Aorta (tissue), 5 donors: ENCODE results near the gene TRMT61A. TPM values are rescaled to one million over a fixed set of nuclear protein-coding genes. Genes with fewer than 3 reads are reported as not detected.

Experiments used
- ATAC-seq: fragments of 200-7000 bp; cut with Tn5 transposase; one replicate; pipeline ENCODE4 v1.9.1; 2022; ENCODE audit warnings: moderate library complexity; ENCODE audit not compliant: low FRiP score
- DNase-seq, 2 donors: peaks; one replicate each; pipeline ENCODE4 v3.0.0-alpha.2; 2020
- H3K27ac ChIP-seq, 2 donors: one replicate each; pipeline ENCODE4 v1.5.1; 2013; ENCODE audit warnings: low read length in 2 of 2, mild to moderate bottlenecking in 2 of 2, moderate library complexity in 2 of 2, control low read depth in 1 of 2, inconsistent platforms in 1 of 2, low read depth in 1 of 2
- H3K27me3 ChIP-seq, 2 donors: one replicate each; pipeline ENCODE4 v1.6.1; 2013; ENCODE audit warnings: control low read depth in 1 of 2, low read length in 1 of 2, mild to moderate bottlenecking in 1 of 2, moderate library complexity in 1 of 2; ENCODE audit not compliant: insufficient read depth in 2 of 2, control insufficient read depth in 1 of 2
- H3K36me3 ChIP-seq, 2 donors: one replicate each; pipeline ENCODE4 v1.6.1; 2013; ENCODE audit warnings: control low read depth in 1 of 2, low read length in 1 of 2, mild to moderate bottlenecking in 1 of 2; ENCODE audit not compliant: insufficient read depth in 2 of 2, control insufficient read depth in 1 of 2
- H3K4me1 ChIP-seq, 2 donors: one replicate each; pipeline ENCODE4 v1.6.1; 2013; ENCODE audit warnings: low read length in 2 of 2, control low read depth in 1 of 2, mild to moderate bottlenecking in 1 of 2, moderate library complexity in 1 of 2; ENCODE audit not compliant: insufficient read depth in 2 of 2, control insufficient read depth in 1 of 2
- H3K4me3 ChIP-seq, 2 donors: one replicate each; pipeline ENCODE4 v1.5.1; 2013; ENCODE audit warnings: low read length in 2 of 2, control low read depth in 1 of 2, mild to moderate bottlenecking in 1 of 2
- H3K9me3 ChIP-seq: one replicate; pipeline ENCODE4 v1.6.1; 2013; ENCODE audit warnings: mild to moderate bottlenecking, low read length; ENCODE audit not compliant: control insufficient read depth
- WGBS, 2 donors: extraction: QIAGEN DNeasy Blood & Tissue Kit; methylation state at CpG; one replicate each; pipeline ENCODE4 v1.1.7; 2013; 5-methylcytosine and 5-hydroxymethylcytosine counted together
- intact Hi-C, 2 donors: fragments of 100-400 bp; cut with DNase I; formaldehyde crosslinking; loops; one replicate each; pipeline versions ENCODE4 v1.14.2 to v1.15.0; 2022
- long read RNA-seq, 2 donors: library from polyadenylated mRNA; unstranded; transcript quantifications; one replicate each; pipeline ENCODE4 v2.0.0, GENCODE V29; 2020 to 2021
- polyA plus RNA-seq, 2 donors: library from polyadenylated mRNA; stranded (reverse); fragments of 200-250 nt; gene quantifications; one replicate each; pipeline ENCODE4 v1.2.3, GENCODE V29; 2013
- total RNA-seq, 2 donors: library from RNA; stranded (reverse); fragmentation: NEBNext Ultra II Directional; extraction: Animal tissue kit (Norgen Biotek cat#: 25700); gene quantifications; one replicate each; pipeline ENCODE4 v1.2.1, GENCODE V29; 2021
- donor health status: healthy with polysubstance abuse.
- donor health status: Bipolar disorder and iron deficiency.
- donor health status: DM: no; HTN: no; CAD: no.
- donor health status: DM: no; HTN: no; CAD: no.
- donor health status: DM: yes; HTN: yes; CAD: no.

The TRMT61A gene
- total RNA-seq = 10 to 100 TPM; 11.4 to 11.8 TPM
- 10 to 100 TPM in 1 of 2 donors, 1 to 10 TPM in 1; 6.4 to 12.4 TPM for polyA plus RNA-seq
- long read RNA-seq, donor 1, transcript TRMT61A-202 (4 exons, 3,229 nt) = major isoform, 81 of 116 reads
- long read RNA-seq, donor 1, partial matches to known transcripts = 25 of 116 reads
- long read RNA-seq, donor 1, other reads (novel, unspliced or antisense) = 8 of 116 reads
- long read RNA-seq, donor 2, transcript TRMT61A-202 (4 exons, 3,229 nt) = major isoform, 15 of 32 reads
- long read RNA-seq, donor 2, partial matches to known transcripts = 15 of 32 reads
- long read RNA-seq, donor 2, other reads (novel, unspliced or antisense) = 2 of 32 reads

GRCh38 chr14:103528587-103529382 is at the start of gene TRMT61A:
Gene TRMT61A, plus strand, starts transcription at chr14:103529196. Its CDS starts 783 bp downstream, at chr14:103529979.
- Histone ChIP-seq H3K9me3 (no peaks in the 10 kb centered on the region), H3K27me3 (no peaks in the 10 kb centered on the region), H3K36me3 (no peaks in the 10 kb centered on the region), H3K27ac (peak within 1 kb of the TSS in 1 of 2 donors; percentile 39), H3K4me1 (no peaks in the 10 kb centered on the region), H3K4me3 (peak within 1 kb of the TSS; percentile 10 to 73)
- WGBS, 2 donors = 3% methylated on average over 59 to 70 of the region's 70 CpGs
- peak; percentile 93 to 94 for DNase-seq
- ATAC-seq = peak; percentile 87
- intact Hi-C loops = no loop called here

GRCh38 chr14:103480595-103480994 is 48.4 kb upstream of the TRMT61A start:
- H3K36me3 ChIP-seq = peaks cover 4 to 5% of the 10 kb centered on the region in 2 donors
- no peaks in the 10 kb centered on the region for H3K27me3 ChIP-seq
- 88 to 91% methylated on average over 3 of the region's 3 CpGs for WGBS, 2 donors
- H3K4me1 ChIP-seq = no peaks in the 10 kb centered on the region
- no peaks in the 10 kb centered on the region for H3K9me3 ChIP-seq
- intact Hi-C loops = no loop called here
- H3K4me3 ChIP-seq = no peak overlapping the region
- DNase-seq (no peak), ATAC-seq (no peak)
- no peak overlapping the region for H3K27ac ChIP-seq

- Histone ChIP-seq H3K36me3 (peaks cover 0 to 2% of the 10 kb centered on the region in 2 donors), H3K4me1 (no peaks in the 10 kb centered on the region), H3K9me3 (no peaks in the 10 kb centered on the region), H3K27me3 (no peaks in the 10 kb centered on the region), H3K4me3 (no peak overlapping the region), H3K27ac (no peak overlapping the region)
- DNase-seq (no peak), ATAC-seq (no peak)
- WGBS, 2 donors = 36 to 40% methylated on average over 5 of the region's 5 CpGs
- intact Hi-C loops = no loop called here
Observed at GRCh38 chr14:103483600-103483999, 45.4 kb upstream of the TRMT61A start.

GRCh38 chr14:103485504-103485903 is 43.5 kb upstream of the TRMT61A start:
- 91 to 93% methylated on average over 2 of the region's 2 CpGs for WGBS, 2 donors
- ATAC-seq = no peak
- Histone ChIP-seq H3K4me1 (no peaks in the 10 kb centered on the region), H3K27me3 (no peaks in the 10 kb centered on the region), H3K9me3 (no peaks in the 10 kb centered on the region), H3K27ac (no peak overlapping the region), H3K4me3 (no peak overlapping the region), H3K36me3 (peaks cover 0 to 2% of the 10 kb centered on the region in 2 donors)
- intact Hi-C loops = no loop called here
- no peak for DNase-seq

GRCh38 chr14:103488071-103488470 is 40.9 kb upstream of the TRMT61A start:
- no peaks in the 10 kb centered on the region for H3K4me1 ChIP-seq
- no peak overlapping the region for H3K27ac ChIP-seq
- H3K27me3 ChIP-seq = no peaks in the 10 kb centered on the region
- H3K9me3 ChIP-seq = no peaks in the 10 kb centered on the region
- intact Hi-C loops = no loop called here
- no peak for DNase-seq
- no peaks in the 10 kb centered on the region for H3K36me3 ChIP-seq
- WGBS, 2 donors = 87 to 93% methylated on average over 6 of the region's 6 CpGs
- no peak for ATAC-seq
- no peak overlapping the region for H3K4me3 ChIP-seq

GRCh38 chr14:103488960-103489359 is 40.0 kb upstream of the TRMT61A start:
- Histone ChIP-seq H3K27ac (no peak overlapping the region), H3K4me3 (no peak overlapping the region), H3K27me3 (no peaks in the 10 kb centered on the region), H3K4me1 (no peaks in the 10 kb centered on the region), H3K36me3 (no peaks in the 10 kb centered on the region), H3K9me3 (no peaks in the 10 kb centered on the region)
- intact Hi-C loops = no loop called here
- WGBS, 2 donors = 80 to 86% methylated on average over 2 of the region's 2 CpGs
- ATAC-seq (no peak), DNase-seq (no peak)

- H3K27me3 ChIP-seq = no peaks in the 10 kb centered on the region
- ATAC-seq = no peak
- no peak for DNase-seq
- intact Hi-C loops = no loop called here
- H3K4me1 ChIP-seq = no peaks in the 10 kb centered on the region
- no peak overlapping the region for H3K4me3 ChIP-seq
- no peak overlapping the region for H3K27ac ChIP-seq
- no peaks in the 10 kb centered on the region for H3K9me3 ChIP-seq
- no peaks in the 10 kb centered on the region for H3K36me3 ChIP-seq
- WGBS, 2 donors = 86 to 92% methylated on average over 2 of the region's 2 CpGs
Observed at GRCh38 chr14:103489621-103490020, 39.4 kb upstream of the TRMT61A start.

- intact Hi-C loops = no loop called here
- no peak for DNase-seq
- Histone ChIP-seq H3K27ac (peak overlapping the region in 1 of 2 donors; percentile 69), H3K4me3 (no peak overlapping the region), H3K9me3 (no peaks in the 10 kb centered on the region), H3K27me3 (no peaks in the 10 kb centered on the region), H3K36me3 (no peaks in the 10 kb centered on the region), H3K4me1 (no peaks in the 10 kb centered on the region)
- no peak for ATAC-seq
- WGBS, 2 donors = 83 to 85% methylated on average over 10 of the region's 10 CpGs
Observed at GRCh38 chr14:103491691-103492090, 37.3 kb upstream of the TRMT61A start.
